SK-MEL-5 (cell line): ENCODE data around the gene CD47. TPM values are rescaled to one million over a fixed set of nuclear protein-coding genes. Genes with fewer than 3 reads are reported as not detected.

Experiments used
- DNase-seq: peaks from one replicate; pipeline ENCODE4 v3.0.0-alpha.2; 2016; ENCODE audit warnings: low read depth, low spot score
- in situ Hi-C: cut with HindIII; loops from 2 replicates; pipeline ENCODE4 v1.10.0; 2016; ENCODE audit warnings: low sequenced_read_pairs, high pct_unique_total_duplicates, low pct_unique_long_range_greater_than_20kb
- total RNA-seq: library from RNA; depleted of rRNA; stranded (reverse); fragments of >200 nt; shearing (Covaris generic); gene quantifications from 2 replicates; pipeline ENCODE4 v1.2.3, GENCODE V29; 2014; rRNA removed

The CD47 gene
- total RNA-seq, 1 experiment from 2014 or later: 169 TPM

DNA sequence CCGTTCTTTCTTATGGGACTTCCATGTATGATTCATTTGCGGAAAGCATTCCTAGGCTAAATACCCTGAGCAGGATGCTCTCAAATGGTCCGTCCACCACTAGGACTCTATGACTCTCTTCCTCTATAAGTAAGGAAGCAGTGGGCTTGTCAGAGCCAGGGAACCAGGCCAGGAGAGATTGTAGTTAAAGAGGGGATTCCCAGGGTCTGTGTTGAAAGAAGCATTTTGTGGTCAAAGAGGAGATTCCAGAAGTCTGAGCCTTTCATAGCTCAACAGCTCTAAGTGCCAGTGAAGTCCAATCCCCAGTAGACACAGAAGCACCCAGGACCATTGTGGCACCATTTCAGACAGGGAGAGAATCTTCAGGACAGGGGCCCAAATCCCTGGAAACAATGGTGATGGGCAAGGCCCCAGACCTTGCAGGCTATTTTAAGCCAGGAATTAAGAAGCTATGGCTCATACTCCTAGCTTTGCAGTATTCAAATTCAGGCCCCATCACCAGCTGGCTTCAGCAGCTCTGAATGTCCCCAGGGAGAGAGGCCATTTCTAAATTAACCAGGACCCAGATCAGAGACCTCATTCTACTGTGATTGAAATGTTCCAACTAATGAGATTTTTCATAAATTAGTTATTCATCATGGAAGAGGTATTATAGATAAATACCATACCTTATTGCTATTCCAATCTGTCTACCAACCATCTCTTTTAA, 81.7 kb downstream of the CD47 start:
- in situ Hi-C loops: no loop called here
- DNase-seq: no peak

DNA sequence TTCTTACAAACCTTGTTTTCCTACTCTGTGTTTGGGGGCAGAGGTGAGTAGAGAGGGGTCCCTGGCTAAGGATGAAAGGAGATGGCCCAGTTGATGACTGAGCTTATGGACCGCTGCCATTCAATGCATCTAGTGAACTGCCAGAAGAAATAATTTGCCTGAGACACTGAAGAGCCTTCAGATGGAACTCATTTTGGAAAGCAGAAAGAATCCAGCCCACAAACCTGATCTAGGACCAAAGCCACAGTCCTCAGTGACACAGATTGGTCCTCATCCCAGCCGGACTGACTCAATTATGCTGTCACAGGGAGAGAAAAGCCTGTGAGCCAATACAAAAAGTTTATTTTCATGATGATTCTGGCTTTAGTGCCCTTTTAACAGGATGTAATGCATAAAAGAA, 82.7 kb downstream of the CD47 start:
- in situ Hi-C loops: no loop called here
- DNase-seq: no peak

DNA sequence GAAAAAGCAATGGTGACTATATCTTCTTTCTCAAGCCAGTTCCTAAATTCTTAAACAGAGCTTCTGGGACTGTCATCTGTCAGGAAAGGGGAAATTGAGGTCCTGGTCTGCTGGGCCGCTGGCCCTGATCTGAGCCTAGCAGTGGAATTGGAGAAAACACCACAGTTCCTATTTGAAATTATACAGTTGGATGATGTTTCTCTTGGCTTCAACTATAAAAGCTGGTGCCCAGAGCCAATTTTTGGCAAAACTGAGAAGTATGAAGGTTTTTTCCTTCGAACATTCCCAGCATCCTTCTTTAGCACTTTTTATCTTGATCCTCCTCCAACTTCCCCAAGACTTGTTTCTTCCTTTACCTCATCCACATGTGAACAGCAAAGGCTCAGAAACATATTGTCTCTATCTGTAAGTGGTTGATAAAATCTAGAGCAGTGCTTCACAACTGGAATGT, 83.9 kb downstream of the CD47 start:
- no peak for DNase-seq
- in situ Hi-C loops: no loop called here

DNA sequence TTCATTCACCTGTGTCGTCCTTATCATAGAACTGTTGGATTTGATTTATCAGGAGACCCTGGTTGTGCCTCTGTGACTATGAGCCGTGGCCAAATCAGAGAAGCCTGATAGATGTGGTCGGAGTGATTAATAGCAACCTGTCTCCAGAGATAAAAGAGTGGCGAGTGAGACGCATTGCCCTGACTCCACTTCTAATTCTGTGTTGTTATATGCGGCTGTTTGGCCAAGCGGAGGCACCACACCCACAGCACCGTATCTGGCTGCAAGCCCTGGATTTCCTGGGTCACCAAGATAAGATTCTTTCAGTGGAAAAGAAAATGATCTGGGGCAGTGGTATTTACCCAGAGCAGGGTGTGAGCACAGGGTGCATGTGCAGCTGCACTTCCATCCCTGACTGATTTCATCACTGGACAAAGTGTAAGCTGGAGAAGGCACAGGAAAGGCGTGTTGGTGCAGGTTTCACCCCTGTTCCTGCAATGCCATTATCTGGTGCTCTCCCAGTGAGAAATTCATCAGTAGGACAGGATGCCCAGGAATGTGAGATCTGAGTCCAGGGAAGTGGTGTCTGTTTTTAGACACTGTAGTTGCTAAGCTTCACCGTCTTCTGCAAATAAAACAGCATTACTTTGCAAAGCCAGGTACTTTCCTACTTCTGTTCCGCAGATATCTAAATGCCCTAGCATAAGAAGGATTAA, 84.6 kb downstream of the CD47 start:
- no peak for DNase-seq
- in situ Hi-C loops: no loop called here

DNA sequence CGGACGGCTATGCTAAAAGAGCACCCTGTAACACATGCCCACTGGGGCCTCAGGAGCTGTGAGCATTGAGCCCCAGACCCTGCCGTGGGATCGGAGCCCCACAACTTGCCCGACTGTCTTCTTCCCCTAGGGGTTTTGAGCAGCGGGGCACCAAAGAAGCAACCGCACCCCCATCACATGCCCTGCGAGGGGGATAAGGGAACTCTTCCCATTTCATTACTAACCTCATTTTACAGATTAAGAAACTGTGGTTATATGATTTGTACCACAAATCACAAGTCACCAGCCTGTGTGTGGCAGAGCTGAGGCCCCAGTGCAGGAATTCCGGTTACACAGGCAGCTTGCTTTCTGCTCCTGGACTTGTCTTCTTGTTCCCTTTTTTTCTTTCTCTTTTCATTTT, 86.2 kb downstream of the CD47 start:
- DNase-seq: no peak
- in situ Hi-C loops: no loop called here

DNA sequence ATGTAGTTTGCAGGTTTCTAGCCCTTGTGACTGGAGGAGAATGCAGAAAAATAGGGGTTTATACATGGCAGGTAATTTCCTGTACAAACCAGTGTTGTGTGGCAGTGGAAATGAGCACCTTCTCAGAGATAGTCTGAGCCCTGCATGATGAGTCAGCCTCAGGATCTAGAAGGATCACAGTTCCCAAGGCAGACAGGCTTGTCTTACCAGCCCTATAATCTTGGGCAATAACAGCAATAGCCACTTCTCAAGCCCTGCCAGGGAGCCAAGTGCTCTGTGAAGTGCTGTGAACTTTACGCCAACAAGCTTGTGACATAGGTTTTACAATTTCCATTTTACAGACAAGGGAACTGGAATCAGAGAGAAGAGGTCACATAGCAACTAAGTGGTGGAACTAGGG, 89.4 kb downstream of the CD47 start:
- in situ Hi-C loops: no loop called here
- no peak for DNase-seq

DNA sequence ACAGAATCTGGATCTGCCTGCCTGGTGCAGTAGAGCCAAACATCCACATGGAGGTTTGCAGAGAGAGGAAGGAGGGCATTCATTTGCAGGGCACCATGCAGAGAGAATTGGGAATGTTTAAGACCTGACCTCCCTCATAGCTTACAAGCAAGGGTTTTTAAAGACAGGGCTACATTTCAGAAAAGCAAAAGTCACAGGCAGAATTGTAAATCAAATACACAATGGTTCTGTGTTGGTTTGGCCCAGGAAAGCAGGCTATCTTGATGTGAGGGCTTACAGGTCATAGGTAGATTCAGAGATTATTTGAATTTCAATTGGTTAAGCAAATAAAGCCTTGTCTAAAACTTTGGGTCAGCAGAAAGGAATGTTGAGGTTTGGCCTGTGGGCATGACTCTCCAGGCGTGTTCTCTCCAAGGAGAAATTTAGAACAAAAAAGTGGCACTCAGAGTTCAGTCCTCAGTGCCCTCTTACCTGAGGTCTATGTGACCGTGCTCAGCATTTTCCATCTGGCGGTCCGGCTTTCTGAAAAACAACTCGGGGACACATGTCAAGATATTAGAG, 91.5 kb downstream of the CD47 start:
- in situ Hi-C loops: no loop called here
- no peak for DNase-seq

DNA sequence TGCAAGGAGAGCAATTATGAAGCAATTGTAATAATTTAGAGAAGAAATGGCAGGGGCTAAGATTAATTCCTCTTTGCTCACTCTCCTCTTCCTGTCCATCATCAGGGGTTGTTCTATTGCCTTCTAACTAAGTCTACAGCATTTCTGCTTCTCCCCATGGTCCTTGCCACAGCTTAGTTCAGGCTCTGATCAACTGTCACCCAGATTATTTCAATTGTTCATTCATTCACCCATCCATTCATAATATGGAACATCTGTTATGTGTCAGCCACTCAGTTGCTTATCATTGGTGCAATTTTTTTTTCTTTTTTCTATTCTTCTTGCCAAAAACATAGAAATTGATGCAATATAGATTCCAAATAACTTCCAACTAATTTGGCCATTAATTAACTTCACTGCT, 93.2 kb downstream of the CD47 start:
- no peak for DNase-seq
- in situ Hi-C loops: no loop called here

DNA sequence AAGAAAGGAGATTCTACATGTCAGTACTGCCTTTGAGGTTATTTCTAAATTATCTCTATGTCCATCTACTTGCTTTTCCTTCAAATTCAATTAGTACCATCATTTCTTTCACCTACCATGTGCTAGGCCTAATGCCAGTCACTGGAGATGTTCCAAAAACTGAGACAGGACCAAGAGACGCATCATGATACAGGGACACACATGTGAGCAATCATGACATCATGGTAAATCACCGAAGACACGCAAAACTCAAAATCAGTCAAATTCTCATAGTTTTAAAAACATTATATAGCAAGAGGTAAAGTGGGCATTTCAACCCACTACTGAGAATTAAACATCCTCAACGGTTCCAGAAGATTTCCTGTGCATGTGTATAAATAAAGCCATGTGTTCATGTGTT, 95.0 kb downstream of the CD47 start:
- in situ Hi-C loops: no loop called here

DNA sequence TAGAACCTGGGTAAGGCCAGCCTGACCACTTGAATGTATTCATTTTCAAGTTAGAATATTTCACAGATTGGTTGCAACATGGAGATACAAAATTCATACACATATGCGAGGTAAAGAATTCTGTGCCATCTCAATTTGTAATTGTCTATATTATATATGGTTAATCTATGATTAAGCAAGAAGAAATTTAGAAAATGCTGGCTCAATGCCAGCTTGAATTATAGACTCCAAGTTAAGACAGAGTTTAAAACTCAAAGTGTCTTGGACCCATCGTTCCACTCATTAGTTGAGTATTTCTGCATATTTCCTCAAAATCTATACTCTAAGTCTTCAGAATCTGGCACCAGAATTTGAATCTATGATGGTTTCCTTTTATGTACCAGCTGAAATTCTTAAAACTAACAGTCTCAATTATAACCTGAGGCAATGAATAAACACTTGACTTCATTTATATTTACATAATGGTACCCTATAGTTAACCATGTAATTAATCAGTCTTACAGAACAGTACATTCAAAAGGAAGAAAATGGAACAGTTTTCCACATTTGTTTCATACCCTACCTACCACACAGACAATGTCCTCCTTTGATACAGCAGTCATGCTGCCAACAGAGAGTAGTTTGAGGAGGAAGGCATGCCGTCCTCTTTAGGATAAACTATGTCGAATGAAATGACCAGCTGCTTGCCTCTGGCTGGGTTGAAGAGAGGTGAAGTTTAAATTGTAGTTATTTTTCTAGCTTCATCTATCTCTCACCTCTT, 95.7 kb downstream of the CD47 start:
- in situ Hi-C loops: no loop called here
- DNase-seq: peak; percentile 57

More for the DNA sequence above, 95.0 kb downstream of the CD47 start:
- no peak for DNase-seq

DNA sequence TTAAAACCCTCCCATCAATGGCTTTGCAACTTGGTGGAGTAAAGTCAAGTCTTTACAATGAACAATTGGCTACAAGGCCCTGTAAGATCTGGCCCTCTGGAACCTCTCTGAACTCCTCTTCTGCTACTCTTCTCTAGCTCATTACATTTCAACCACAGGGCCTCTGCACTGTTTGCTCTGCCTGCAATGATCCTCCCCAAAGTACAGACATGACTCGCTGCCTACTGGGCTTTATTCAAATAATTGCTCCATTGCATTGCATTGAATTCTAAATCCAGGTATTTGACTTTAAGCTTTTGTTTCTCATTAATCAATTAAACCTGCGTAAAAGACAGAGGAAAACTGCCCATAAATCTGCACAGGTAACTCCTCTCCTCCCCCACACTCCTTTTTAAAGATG, 96.7 kb downstream of the CD47 start:
- no peak for DNase-seq
- in situ Hi-C loops: no loop called here

DNA sequence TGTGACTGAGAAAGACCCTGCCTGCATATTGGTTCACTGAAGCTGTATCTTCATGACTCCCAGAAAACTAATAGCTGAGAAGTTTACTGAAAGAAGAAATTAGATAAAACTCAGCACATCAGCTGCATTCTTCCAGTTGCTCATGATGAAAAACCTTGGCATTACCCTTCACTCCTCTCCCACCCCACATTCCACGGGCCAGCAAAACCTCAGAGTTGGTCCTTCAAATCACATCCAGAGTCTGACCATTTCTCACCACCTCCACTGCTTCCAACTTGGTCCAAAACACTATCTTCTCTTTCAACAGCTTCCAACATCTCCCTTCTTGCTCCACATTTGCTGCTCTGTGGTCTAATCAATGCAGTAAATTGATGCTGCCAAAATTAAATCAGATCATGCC, 97.1 kb downstream of the CD47 start:
- no peak for DNase-seq
- in situ Hi-C loops: no loop called here

Other genes starting within 250 kb of the CD47 start
- gene IFT57, start 131.4 kb upstream of the CD47 start, total RNA-seq: 30.0 and 32.4 TPM in 2 replicates
- not detected in 2 replicates for gene HHLA2, start 205.5 kb upstream of the CD47 start, total RNA-seq